HCT116 (cell line): ENCODE data around the gene SUN5. TPM values are rescaled to one million over a fixed set of nuclear protein-coding genes. Genes with fewer than 3 reads are reported as not detected.

Source experiments
- ATAC-seq: fragments of 200-7000 bp; cut with Tn5 transposase; 2 replicates; pipeline ENCODE4 v1.9.1; 2020; ENCODE audit warnings: mild to moderate bottlenecking, moderate library complexity
- BruUV-seq: library from RNA; stranded (reverse); fragments of 400-500 nt; replicated peaks from 2 replicates; lab custom pipeline; 2021; lab: Mats Ljungman, UMichigan
- CTCF ChIA-PET: fragments of 300-600 bp; sonication (Branson Sonifier 250); formaldehyde crosslinking; loops from one replicate; lab custom pipeline; 2021; ENCODE audit warnings: antibody characterized with exemption; lab: Charles Lee
- POLR2A ChIA-PET: fragments of 300-600, 350-600 bp; sonication (Branson Sonifier 250); formaldehyde crosslinking; loops from one replicate; lab custom pipeline; 2021; ENCODE audit warnings: antibody characterized with exemption; lab: Charles Lee
- RAD21 ChIA-PET, 2 experiments: fragments of 300-600 bp; sonication (Branson Sonifier 250); formaldehyde crosslinking; loops; one replicate each; lab custom pipeline; 2023; ENCODE audit warnings: low total read pairs in 2 of 2; ENCODE audit not compliant: uncharacterized antibody in 2 of 2, unreplicated experiment in 2 of 2, low non-redundant PET in 1 of 2; lab: Charles Lee
- DNase-seq: peaks from one replicate; pipeline ENCODE4 v3.0.0-alpha.2; 2010; ENCODE audit warnings: low read depth, low spot score
- H2AFZ ChIP-seq: fragments of 200-600 bp; shearing (Covaris generic), sonication (generic); 2 replicates; pipeline ENCODE4 v1.6.1; 2017; ENCODE audit warnings: low read depth, mixed run types, mixed read lengths, antibody characterized with exemption, low read length; ENCODE audit not compliant: poor library complexity, severe bottlenecking
- H3K27ac ChIP-seq: 2 replicates; pipeline ENCODE4 v1.5.1; 2012; ENCODE audit warnings: low read depth, low read length
- H3K27me3 ChIP-seq: fragments of 200-600 bp; sonication (generic); 2 replicates; pipeline ENCODE4 v1.6.1; 2016; ENCODE audit warnings: mixed run types, low read length, mixed read lengths; ENCODE audit not compliant: insufficient read depth
- H3K36me3 ChIP-seq, 2 experiments: fragments of 200-500 bp in 1 of 2; fragments of 200-600 bp in 1 of 2; sonication (Bioruptor generic) in 1 of 2; sonication (generic) in 1 of 2; 2 replicates each; pipeline versions ENCODE4 v1.5.1 to v1.6.1; 2014 to 2016; ENCODE audit warnings: low read length in 2 of 2, inconsistent platforms in 1 of 2, mixed read lengths in 1 of 2, mixed run types in 1 of 2; ENCODE audit not compliant: insufficient read depth in 2 of 2, control insufficient read depth in 1 of 2
- H3K4me1 ChIP-seq, 2 experiments: fragments of 200-600 bp in 1 of 2; sonication (generic) in 1 of 2; 2 replicates each; pipeline versions ENCODE4 v1.5.1 to v1.6.1; 2012 to 2017; ENCODE audit warnings: low read length in 2 of 2, inconsistent platforms in 1 of 2, mild to moderate bottlenecking in 1 of 2, mixed read lengths in 1 of 2, mixed run types in 1 of 2, moderate library complexity in 1 of 2; ENCODE audit not compliant: insufficient read depth in 2 of 2, control insufficient read depth in 1 of 2
- H3K4me2 ChIP-seq: fragments of 200-600 bp; sonication (generic); 2 replicates; pipeline ENCODE4 v1.6.1; 2017; ENCODE audit warnings: mixed run types, low read length, mixed read lengths
- H3K4me3 ChIP-seq, 2 experiments: fragments of 200-600 bp in 1 of 2; sonication (generic) in 1 of 2; replicated peaks in 1 of 2; 2 replicates each; pipeline ENCODE4 v1.5.1; 2011 to 2016; ENCODE audit warnings: low read length in 2 of 2, control low read depth in 1 of 2, low read depth in 1 of 2, mild to moderate bottlenecking in 1 of 2, mixed read lengths in 1 of 2, mixed run types in 1 of 2
- H3K79me2 ChIP-seq: fragments of 200-600 bp; sonication (generic); 2 replicates; pipeline ENCODE4 v1.6.1; 2017; ENCODE audit warnings: mild to moderate bottlenecking, mixed run types, low read length, moderate library complexity, mixed read lengths; ENCODE audit not compliant: insufficient read depth
- H3K9ac ChIP-seq: fragments of 200-600 bp; sonication (generic); 2 replicates; pipeline ENCODE4 v1.6.1; 2016; ENCODE audit warnings: low read length, mixed read lengths
- H3K9me2 ChIP-seq: fragments of 200-600 bp; sonication (generic), shearing (Covaris generic); 2 replicates; pipeline ENCODE4 v1.6.1; 2017; ENCODE audit warnings: mixed run types, mild to moderate bottlenecking, moderate library complexity; ENCODE audit not compliant: insufficient read depth
- H3K9me3 ChIP-seq, 2 experiments: fragments of 200-500 bp in 1 of 2; fragments of 200-600 bp in 1 of 2; sonication (Bioruptor generic) in 1 of 2; sonication (generic) in 1 of 2; 2 replicates each; pipeline ENCODE4 v1.6.1; 2014 to 2017; ENCODE audit warnings: low read length in 2 of 2, mixed read lengths in 2 of 2, inconsistent platforms in 1 of 2, low read depth in 1 of 2, mild to moderate bottlenecking in 1 of 2, mixed run types in 1 of 2, moderate library complexity in 1 of 2; ENCODE audit not compliant: control insufficient read depth in 1 of 2, insufficient read depth in 1 of 2
- H4K20me1 ChIP-seq: fragments of 200-600 bp; sonication (generic), shearing (Covaris generic); 2 replicates; pipeline ENCODE4 v1.6.1; 2017; ENCODE audit warnings: mixed run types, mild to moderate bottlenecking, moderate library complexity; ENCODE audit not compliant: insufficient read depth
- EZH2 ChIP-seq: fragments of 200-600 bp; sonication (generic); IDR thresholded peaks from 2 replicates; pipeline ENCODE4 v1.6.1; 2017; ENCODE audit warnings: antibody characterized with exemption, mixed run types
- EZH2phosphoT487 ChIP-seq: fragments of 200-600 bp; IDR thresholded peaks from 2 replicates; pipeline ENCODE4 v1.6.1; 2018; ENCODE audit warnings: antibody characterized with exemption, borderline replicate concordance
- SIN3A ChIP-seq: IDR thresholded peaks from 2 replicates; pipeline ENCODE4 v1.6.1; 2012; ENCODE audit warnings: low read depth
- SP1 ChIP-seq: IDR thresholded peaks from 2 replicates; pipeline ENCODE4 v1.6.1; 2012; ENCODE audit warnings: low read depth
- ZNF274 ChIP-seq: fragments of 200-500 bp; sonication (Bioruptor generic); IDR thresholded peaks from 2 replicates; pipeline ENCODE4 v1.6.1; 2014; ENCODE audit warnings: mild to moderate bottlenecking, low read depth, low read length, inconsistent platforms
- intact Hi-C: fragments of 100-400 bp; cut with micrococcal nuclease; formaldehyde crosslinking; loops from 2 replicates; pipeline ENCODE4 v1.10.0; 2022
- total RNA-seq: library from RNA; stranded (reverse); gene quantifications from one replicate; pipeline ENCODE4 v1.2.1, GENCODE V29; 2021; ENCODE audit not compliant: unreplicated experiment
- TF ChIP-seq, protein P1 (sequence below): IDR thresholded peaks from 2 replicates; pipeline ENCODE4 v1.6.1; 2011; ENCODE audit warnings: mild to moderate bottlenecking, low read length, moderate library complexity; ENCODE audit not compliant: insufficient replicate concordance; ENCODE audit errors: extremely low read depth
- TF ChIP-seq, protein P2 (sequence below): IDR thresholded peaks from 2 replicates; pipeline ENCODE4 v1.6.1; 2012

The SUN5 gene
- total RNA-seq, 1 experiment from 2014 or later = not detected

DNA sequence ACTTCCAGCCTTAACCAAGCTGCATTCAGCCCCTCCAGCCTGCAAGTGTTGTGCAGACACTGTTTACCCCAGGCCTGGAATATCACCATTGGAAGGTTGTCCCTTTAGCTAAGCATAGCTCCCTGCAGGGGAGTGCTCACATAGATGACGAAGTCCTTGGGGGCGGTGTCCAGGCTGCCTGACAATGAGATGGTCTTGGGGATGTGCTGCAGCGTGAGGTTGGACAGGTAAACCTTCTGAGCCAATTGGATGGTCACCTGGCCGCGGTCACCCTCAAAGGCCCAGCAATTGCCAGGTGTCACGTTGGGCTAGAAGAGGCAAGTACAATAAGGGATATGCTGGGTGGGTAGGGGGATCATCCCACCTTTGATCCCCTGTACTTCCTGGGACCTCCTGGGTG is 18.6 kb downstream of the SUN5 start:
- Histone ChIP-seq H4K20me1 (no peaks in the 10 kb centered on the region), H3K9me3 (no peaks in the 10 kb centered on the region), H2AFZ (no peak overlapping the region), H3K4me2 (no peak overlapping the region), H3K79me2 (no peaks in the 10 kb centered on the region), H3K36me3 (no peaks in the 10 kb centered on the region), H3K9ac (no peak overlapping the region), H3K27me3 (no peaks in the 10 kb centered on the region), H3K27ac (no peak overlapping the region), H3K4me3 (no peak overlapping the region), H3K9me2 (no peaks in the 10 kb centered on the region), H3K4me1 (peaks cover 0 to 5% of the 10 kb centered on the region in 2 experiments; a peak in 1 of 4 replicates)
- POLR2A ChIA-PET = no interaction called here
- DNase-seq (no peak), ATAC-seq (no peak)
- RAD21 ChIA-PET = no interaction called here
- TF ChIP-seq SIN3A = no peak
- TF ChIP-seq ZNF274 = no peak
- no peak for TF ChIP-seq EZH2
- no peak for TF ChIP-seq EZH2phosphoT487
- TF ChIP-seq SP1 = no peak
- TF ChIP-seq, protein P1, sequence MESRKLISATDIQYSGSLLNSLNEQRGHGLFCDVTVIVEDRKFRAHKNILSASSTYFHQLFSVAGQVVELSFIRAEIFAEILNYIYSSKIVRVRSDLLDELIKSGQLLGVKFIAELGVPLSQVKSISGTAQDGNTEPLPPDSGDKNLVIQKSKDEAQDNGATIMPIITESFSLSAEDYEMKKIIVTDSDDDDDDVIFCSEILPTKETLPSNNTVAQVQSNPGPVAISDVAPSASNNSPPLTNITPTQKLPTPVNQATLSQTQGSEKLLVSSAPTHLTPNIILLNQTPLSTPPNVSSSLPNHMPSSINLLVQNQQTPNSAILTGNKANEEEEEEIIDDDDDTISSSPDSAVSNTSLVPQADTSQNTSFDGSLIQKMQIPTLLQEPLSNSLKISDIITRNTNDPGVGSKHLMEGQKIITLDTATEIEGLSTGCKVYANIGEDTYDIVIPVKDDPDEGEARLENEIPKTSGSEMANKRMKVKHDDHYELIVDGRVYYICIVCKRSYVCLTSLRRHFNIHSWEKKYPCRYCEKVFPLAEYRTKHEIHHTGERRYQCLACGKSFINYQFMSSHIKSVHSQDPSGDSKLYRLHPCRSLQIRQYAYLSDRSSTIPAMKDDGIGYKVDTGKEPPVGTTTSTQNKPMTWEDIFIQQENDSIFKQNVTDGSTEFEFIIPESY = no peak
- TF ChIP-seq, protein P2, sequence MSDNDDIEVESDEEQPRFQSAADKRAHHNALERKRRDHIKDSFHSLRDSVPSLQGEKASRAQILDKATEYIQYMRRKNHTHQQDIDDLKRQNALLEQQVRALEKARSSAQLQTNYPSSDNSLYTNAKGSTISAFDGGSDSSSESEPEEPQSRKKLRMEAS = no peak
- no TSS peak for BruUV-seq
- CTCF ChIA-PET = no interaction called here
- intact Hi-C loops = no loop called here
